Measurements from ENCODE around the gene ITPR3.
A peak's percentile ranks its signal among the peaks of the same experiment; 100 is the strongest.

ITPR3 gene

DNA sequence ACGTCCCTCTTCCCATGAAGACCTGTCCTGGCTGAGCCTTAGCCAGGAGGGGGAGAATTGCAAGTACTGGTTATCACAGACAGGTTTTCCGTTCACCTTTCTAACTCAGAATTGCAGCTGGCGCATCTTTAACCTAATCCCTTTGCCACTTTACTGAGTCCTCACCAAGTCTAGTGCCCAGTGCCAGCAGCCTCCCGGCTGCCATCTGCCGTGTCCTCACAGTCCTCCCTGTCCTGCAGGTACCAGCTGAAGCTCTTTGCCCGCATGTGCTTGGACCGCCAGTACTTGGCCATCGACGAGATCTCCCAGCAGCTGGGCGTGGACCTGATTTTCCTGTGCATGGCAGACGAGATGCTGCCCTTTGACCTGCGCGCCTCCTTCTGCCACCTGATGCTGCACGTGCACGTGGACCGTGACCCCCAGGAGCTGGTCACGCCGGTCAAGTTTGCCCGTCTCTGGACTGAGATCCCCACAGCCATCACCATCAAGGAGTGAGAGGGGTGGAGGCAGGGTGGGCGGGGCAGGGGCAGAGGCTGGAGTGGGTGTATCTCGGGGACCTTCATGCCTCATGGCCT, 49.1 kb downstream of the ITPR3 start:
- no peak for DNase-seq (ENCODE audit: low read depth)

DNA sequence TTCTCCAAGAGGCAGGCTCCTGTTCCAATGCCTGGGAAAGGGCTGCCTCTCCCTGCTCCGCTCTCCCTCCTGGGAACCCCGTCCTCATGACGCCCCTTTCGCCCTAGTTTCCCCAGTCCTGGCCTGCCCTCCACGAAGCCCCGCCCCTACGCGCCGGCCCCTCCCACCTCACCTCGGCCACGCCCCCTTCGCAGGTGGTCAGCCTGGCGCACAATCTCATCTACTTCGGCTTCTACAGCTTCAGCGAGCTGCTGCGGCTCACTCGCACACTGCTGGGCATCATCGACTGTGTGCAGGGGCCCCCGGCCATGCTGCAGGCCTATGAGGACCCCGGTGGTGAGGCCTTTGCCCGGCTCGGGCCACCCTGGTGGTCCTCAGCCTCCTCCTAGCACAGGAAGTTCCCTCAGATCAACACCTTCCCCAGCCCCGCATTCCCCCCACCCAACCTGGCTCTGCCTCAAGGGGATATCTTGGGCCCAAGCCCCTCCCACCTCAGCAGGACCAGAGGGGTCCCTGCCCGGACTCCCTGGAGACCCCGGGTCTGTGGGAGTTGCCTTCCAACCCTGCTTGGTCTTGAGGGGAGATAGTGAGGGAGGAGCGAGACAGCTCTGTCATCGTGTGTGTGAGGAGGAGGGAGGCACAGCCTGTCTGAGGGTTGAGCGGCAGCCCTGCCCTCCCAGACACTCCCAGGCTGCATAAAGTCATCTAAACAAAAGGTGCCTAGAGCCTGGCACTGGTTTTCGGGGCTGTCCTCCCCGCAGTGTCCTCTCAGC, 50.0 kb downstream of the ITPR3 start:
- peak; percentile 34 for DNase-seq (ENCODE audit: low read depth)

DNA sequence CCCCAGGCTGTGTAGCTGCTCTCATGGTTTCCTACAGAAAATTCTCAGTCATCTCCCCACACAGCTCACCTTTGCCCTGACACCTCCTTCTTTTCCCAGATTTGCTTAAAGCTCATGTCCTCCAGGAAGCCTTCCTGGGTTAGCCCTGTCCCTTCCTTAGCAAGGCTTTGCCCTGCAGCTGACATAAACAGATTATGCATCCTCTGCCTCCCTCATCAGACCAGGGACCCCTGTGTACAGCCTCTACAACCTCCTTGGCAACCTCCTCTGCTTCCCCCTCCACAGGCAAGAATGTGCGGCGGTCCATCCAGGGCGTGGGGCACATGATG, 50.6 kb downstream of the ITPR3 start:
- DNase-seq (ENCODE audit: low read depth) = no peak

DNA sequence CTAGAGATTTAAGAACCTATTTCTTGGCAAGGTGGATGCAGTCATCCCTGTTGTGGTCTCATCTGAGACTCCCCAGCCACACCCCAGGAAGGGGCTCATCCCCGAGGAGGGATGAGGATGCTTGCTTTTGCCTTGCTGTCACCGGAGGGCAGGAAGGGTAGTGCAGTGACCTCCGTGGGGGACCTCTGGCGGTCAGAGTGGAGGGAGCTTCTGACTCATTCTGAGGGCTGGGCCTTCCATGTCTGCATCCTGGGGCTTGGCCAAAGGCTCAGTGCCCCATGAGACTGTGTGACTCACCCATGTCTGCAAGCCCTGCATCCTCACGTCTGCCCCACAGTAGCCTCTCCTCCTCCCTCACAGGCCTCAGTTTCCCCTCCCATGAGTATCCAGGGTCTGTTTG, 51.7 kb downstream of the ITPR3 start:
- DNase-seq (ENCODE audit: low read depth) = peak; percentile 92

DNA sequence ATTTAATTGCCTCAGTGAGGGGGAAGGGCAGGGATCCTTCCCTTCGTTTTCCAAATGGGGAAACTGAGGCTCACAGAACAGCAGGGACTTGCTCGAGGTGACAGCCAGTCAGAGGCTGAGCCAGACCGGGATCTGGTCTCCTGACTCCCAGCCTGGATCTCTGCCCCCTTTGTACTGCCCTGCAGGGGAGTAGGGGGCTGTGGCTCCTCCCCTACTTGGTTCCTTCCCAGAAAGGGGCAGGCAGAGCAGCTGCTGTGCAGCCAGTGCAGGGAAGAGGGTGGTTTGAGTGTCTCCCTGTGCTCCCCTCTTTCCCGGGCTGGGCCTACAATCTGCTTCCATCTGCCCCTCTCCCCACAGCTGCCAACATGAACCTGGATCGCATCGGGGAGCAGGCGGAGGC, 52.7 kb downstream of the ITPR3 start:
- DNase-seq (ENCODE audit: low read depth) = no peak

DNA sequence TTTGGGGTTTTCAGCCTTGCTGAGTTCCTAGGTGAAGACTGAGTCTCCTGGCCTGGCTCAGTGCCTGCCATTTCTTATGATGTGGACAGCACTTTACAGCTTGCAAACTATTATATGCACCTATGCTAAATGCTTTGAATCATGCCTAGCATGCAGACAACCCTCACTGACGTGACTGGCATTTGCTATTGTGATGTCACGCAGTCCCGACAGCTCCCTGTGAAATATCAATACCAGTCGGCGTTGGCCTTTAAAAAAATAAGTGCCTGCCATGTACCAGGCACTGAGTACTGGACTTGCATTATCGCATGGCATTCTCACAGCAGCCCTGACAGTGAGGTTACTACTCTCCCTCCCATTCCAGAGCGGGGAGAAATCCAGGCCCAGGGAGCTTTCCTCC, 54.8 kb downstream of the ITPR3 start:
- no peak for DNase-seq (ENCODE audit: low read depth)

DNA sequence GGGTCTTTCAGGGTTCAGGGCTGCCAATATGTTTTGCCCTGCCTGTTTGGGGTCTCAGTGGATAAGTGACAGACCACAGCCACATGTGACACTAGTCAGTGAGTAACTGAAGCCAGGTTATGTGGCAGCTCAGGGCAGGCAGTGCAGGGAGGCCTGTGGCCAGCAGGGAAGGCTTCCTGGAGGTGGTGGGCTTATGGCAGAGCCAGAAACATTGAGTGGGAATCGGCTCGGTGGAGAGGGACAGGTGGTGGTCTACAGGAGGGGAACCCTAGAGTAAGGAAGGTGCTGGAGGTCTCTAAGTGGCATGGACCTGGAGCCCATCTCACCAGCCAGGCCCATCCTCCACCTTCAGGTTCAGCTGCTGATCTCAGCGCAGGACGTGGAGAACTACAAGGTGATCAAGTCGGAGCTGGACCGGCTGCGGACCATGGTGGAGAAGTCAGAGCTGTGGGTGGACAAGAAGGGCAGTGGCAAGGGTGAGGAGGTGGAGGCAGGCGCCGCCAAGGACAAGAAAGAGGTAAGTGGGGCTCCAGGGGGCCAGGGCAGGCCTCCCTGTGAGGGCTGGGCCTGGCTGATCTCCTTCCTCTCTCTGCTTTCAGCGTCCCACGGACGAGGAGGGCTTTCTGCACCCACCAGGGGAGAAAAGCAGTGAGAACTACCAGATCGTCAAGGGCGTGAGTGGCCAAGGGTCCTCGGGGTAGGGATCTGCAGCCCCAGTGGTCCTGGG, 55.5 kb downstream of the ITPR3 start:
- no peak for DNase-seq (ENCODE audit: low read depth)

DNA sequence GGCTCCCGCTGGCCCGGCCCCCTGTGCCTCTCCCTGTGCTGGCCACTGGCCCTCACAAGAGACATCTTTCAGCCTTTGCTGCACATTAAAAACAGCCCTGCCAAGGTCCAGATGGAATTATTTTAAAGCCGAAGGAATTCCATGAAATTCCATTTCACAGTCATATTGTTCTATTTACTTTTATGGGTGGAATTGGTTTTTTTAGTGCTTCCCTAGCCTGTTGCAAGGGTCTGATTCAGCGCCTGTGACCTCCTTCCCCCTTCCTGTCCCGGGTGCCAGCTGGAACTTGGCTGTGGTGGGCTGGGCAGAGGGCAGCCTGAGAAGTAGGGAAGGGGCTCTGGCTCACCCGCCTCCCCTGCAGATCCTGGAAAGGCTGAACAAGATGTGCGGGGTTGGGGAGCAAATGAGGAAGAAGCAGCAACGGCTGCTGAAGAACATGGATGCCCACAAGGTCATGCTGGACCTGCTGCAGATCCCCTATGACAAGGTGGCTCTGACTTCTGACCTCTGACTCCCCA, 56.1 kb downstream of the ITPR3 start:
- DNase-seq (ENCODE audit: low read depth) = no peak

DNA sequence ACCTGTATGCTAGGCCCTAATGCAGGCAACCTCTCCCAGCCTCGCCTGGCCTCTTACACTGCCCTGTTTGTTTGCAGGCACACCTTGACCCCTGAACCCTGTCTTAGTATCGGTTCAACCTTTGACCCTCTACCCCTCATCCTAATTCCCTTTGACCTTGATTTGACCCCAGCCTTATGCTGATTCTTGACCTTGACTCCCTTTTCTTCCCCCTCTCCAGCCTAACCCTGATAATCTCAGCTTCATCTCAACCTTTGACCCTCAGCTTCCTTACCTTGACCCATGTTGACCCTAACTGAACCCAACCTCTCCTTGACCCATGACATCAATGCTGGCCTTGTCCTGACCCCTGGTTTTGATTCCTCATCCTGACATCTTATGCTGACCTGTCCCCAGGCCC, 56.6 kb downstream of the ITPR3 start:
- no peak for DNase-seq (ENCODE audit: low read depth)

DNA sequence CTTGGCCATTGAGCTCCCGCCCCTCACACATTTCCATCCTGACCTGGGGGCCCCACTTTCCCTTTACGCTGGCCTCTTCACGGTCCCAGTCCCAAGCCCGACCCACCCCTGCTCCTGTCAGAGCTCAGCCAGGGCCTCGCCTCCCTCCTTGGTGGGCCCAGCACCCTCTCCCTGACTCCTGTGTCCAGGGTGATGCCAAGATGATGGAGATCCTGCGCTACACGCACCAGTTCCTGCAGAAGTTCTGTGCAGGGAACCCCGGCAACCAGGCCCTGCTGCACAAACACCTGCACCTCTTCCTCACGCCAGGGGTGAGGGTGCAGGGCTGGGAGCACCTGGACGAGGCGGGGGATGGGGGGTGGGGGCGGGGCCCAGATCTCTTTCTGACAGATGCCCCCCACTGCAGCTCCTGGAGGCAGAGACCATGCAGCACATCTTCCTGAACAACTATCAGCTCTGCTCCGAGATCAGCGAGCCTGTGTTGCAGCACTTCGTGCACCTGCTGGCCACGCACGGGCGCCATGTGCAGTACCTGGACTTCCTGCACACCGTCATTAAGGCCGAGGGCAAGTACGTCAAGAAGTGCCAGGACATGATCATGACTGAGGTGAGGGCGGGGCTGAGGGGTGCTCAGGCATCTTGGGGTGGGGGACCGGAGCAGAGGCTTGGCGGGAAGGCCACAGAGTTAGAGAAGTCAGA, 57.3 kb downstream of the ITPR3 start:
- no peak for DNase-seq (ENCODE audit: low read depth)

DNA sequence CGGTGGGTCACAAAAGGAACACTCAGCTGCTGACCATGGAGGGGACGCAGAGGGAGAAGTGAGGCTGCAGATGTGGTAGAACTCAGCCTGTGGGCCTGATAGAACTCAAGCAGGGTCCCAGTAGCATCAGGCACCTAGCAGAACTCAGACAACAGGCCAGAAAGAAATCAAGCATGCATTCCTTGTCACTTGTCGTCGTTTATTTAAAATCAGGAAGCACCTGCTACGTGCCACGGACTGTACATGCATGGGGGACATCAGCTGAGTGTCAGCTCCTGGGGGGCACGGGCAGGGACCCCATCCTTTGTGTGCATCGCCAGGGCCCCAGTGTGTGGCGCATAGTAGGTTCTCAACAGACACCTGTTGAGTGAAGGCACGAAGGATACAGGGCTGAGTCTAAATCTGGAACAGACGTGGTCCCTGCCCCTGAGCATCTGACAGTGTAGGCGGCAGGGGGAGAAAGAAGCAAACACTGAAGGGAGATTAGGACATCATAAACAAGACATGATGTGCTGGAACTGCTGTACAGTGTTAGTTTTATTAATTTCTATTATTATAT, 57.9 kb downstream of the ITPR3 start:
- DNase-seq (ENCODE audit: low read depth) = no peak

DNA sequence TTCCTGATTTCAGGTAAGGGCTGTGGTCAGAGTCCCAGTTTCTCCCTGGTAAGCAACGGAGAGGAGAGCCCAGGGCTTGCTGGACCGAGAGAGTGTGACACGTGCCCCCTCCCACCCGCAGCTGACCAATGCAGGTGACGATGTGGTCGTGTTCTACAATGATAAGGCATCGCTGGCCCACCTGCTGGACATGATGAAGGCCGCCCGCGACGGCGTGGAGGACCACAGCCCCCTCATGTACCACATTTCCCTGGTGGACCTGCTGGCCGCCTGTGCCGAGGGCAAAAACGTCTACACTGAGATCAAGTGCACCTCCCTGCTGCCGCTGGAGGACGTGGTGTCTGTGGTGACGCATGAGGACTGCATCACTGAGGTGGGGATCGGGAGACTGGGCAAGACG, 58.6 kb downstream of the ITPR3 start:
- DNase-seq (ENCODE audit: low read depth) = no peak

DNA sequence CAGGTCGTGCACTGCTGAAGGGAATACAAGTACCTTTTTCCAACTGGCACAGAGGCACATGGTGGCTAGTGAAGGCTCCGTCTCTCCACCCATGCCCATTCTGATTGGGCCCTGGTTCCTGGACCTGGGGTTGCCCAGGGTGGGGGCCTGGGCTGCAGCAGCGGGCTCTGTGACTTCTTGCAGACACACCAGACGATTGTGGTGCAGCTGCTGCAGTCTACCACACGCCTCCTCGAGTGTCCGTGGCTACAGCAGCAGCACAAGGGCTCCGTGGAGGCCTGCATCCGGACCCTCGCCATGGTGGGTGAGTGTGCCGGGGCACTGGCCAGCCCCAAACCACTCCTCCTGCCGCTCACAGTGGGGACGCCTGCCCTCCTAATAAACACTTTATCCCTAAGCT, 61.2 kb downstream of the ITPR3 start:
- DNase-seq (ENCODE audit: low read depth) = no peak

DNA sequence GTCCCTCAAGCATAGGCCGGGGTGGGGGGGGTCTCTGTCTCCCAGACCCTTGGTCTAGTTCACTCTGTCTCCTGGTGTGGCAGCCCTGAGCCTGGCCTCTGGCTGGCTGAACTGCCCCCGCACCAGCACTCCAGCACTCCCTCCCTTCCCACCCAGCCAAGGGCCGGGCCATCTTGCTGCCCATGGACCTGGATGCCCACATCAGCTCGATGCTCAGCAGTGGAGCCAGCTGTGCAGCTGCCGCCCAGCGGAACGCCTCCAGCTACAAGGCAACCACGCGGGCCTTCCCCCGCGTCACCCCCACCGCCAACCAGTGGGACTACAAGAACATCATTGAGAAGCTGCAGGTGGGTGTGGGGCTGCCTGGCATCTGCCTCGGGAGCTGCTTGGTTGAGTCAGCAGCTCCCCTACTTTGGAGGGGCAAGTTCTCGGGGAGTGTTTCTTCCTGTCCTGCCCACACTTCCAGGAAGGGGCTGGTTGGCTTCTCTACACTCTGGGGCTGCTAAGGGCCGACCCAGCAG, 62.0 kb downstream of the ITPR3 start:
- no peak for DNase-seq (ENCODE audit: low read depth)

DNA sequence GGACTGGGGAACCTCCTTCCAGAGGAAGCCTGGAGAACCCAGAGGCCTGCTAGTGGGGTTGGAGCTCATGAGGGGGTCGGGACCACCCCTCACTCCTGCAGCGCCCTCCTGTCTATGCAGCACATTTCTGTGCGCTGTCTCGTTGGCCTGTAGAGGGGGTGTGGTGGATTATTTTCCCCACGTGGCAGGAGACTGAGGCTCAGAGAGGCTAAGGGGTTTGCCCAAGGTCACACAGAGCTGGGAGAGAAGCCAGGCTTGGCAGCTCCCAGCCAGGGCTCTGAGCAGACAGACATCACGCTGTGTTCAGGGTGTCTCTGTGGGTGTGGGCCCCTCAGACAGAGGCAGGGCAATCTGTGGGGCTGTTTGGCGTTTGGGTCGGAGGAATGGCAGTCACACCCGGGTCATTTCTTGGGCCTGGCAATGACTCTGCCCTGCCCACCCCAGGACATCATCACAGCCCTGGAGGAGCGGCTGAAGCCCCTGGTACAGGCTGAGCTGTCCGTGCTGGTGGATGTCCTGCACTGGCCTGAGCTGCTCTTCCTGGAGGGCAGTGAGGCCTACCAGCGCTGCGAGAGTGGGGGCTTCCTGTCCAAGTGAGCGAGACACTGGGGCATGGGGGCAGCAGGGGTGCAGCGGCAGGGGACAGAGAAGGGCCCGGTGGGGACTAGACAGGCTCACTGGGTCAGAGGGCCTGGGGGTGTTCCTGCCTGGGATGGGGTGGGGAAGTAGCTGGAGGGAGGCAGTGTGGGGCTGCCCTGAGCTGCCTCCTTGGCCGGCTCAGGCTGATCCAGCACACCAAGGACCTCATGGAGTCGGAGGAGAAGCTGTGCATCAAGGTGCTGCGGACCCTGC, 62.7 kb downstream of the ITPR3 start:
- DNase-seq (ENCODE audit: low read depth) = no peak

DNA sequence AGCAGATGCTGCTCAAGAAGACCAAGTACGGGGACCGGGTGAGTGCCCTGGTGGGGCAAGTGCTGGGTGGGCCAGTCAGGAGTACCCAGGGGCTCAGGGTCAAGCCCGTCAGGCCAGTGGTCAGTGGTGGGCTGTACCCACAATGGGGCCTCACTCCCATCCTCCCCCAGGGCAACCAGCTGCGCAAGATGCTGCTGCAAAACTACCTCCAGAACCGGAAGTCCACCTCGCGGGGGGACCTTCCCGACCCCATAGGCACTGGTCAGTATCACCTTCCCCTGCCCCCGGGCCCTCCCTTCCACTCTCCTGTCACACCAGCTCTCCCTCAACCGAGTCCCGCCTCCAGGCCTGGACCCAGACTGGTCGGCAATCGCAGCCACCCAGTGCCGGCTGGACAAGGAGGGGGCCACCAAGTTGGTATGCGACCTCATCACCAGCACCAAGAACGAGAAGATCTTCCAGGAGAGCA, 63.3 kb downstream of the ITPR3 start:
- no peak for DNase-seq (ENCODE audit: low read depth)

DNA sequence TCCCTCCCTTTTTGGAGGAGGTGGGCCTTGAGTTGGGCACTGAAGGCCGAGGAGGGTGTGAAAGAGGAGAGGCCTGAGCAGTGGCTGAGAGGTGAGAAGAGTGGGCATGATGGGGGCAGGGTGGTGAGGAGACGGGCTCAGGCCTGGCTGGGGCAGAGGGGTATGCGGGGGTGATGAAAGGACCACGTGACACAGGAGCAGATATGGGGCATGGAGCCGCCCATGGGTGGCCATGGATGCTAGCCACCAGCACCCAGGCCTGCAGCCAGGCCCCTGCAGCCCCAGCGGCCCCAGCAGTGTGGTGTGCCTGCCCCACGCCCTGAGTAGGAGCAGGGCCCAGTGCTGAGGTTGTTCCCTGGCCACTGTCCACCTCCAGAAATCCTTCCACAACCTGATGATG, 63.9 kb downstream of the ITPR3 start:
- DNase-seq (ENCODE audit: low read depth) = no peak

DNA sequence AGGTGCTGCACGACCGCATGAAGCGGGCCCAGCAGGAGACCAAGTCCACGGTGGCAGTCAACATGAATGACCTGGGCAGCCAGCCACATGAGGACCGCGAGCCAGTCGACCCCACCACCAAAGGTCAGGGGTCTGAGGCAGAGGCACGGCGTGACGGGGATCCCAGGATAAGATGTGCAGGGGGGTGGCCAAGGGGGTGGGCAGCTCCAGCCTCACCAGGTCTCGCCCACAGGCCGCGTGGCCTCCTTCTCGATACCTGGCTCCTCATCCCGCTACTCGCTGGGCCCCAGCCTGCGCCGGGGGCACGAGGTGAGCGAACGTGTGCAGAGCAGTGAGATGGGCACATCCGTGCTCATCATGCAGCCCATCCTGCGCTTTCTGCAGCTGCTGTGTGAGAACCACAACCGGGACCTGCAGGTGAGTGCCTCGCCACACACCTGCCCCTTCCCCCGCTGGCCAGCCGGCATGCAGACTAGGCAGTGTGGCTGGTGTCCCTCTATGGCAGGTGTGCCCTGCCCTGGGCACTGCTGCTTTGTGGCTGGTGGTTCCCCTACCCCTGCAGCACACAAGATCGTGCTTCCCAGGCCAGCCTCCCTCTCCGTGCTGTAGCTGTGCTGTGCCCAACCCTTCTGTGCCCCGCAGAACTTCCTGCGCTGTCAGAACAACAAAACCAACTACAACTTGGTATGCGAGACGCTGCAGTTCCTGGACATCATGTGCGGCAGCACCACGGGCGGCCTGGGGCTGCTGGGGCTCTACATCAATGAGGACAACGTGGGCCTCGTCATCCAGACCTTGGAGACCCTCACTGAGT, 64.5 kb downstream of the ITPR3 start:
- no peak for DNase-seq (ENCODE audit: low read depth)

DNA sequence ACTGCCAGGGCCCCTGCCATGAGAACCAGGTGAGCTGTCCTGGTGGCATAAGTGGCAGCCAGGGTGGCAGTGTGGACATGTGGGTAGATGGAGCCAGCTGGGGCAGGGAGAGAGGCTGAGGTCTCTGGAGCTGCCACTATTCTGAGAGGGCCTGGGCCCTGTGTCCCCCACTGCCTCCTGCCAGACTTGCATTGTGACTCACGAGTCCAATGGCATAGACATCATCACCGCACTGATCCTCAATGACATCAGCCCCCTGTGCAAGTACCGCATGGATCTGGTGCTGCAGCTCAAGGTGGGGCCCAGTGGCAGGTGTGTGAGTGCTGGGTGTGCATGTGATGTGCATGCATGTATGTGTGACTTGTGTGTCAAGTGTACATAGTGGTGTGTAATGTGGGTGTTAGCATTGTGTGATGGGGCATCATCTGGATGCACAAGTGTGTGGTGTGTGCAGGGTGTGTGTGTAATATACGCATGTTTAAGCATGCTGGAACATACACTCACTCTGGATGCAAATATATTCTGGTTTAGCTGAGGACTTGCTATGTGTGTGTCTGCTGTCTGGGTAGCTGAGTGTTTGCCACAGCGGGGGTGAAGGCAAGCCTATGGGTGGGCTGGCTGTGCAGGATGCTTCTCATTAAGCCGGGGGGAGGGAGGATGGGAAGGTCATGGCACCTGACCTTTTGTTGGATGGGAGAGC, 65.3 kb downstream of the ITPR3 start:
- DNase-seq (ENCODE audit: low read depth) = no peak
